Inflammatory macrophage treated with lipopolysaccharide for 1 hour (primary cell): Measurements from ENCODE around the gene RBM19.
"Not testable (repeated sequence)": the region's sequence is repeated elsewhere in the genome, so short reads cannot be mapped to it uniquely, and the experiment has no call there.

Source experiments
- DNase-seq, 2 donors: peaks; one replicate each; pipeline ENCODE4 v3.0.0-alpha.2; 2020 to 2022

Gene RBM19, protein sequence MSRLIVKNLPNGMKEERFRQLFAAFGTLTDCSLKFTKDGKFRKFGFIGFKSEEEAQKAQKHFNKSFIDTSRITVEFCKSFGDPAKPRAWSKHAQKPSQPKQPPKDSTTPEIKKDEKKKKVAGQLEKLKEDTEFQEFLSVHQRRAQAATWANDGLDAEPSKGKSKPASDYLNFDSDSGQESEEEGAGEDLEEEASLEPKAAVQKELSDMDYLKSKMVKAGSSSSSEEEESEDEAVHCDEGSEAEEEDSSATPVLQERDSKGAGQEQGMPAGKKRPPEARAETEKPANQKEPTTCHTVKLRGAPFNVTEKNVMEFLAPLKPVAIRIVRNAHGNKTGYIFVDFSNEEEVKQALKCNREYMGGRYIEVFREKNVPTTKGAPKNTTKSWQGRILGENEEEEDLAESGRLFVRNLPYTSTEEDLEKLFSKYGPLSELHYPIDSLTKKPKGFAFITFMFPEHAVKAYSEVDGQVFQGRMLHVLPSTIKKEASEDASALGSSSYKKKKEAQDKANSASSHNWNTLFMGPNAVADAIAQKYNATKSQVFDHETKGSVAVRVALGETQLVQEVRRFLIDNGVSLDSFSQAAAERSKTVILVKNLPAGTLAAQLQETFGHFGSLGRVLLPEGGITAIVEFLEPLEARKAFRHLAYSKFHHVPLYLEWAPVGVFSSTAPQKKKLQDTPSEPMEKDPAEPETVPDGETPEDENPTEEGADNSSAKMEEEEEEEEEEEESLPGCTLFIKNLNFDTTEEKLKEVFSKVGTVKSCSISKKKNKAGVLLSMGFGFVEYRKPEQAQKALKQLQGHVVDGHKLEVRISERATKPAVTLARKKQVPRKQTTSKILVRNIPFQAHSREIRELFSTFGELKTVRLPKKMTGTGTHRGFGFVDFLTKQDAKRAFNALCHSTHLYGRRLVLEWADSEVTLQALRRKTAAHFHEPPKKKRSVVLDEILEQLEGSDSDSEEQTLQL

DNA sequence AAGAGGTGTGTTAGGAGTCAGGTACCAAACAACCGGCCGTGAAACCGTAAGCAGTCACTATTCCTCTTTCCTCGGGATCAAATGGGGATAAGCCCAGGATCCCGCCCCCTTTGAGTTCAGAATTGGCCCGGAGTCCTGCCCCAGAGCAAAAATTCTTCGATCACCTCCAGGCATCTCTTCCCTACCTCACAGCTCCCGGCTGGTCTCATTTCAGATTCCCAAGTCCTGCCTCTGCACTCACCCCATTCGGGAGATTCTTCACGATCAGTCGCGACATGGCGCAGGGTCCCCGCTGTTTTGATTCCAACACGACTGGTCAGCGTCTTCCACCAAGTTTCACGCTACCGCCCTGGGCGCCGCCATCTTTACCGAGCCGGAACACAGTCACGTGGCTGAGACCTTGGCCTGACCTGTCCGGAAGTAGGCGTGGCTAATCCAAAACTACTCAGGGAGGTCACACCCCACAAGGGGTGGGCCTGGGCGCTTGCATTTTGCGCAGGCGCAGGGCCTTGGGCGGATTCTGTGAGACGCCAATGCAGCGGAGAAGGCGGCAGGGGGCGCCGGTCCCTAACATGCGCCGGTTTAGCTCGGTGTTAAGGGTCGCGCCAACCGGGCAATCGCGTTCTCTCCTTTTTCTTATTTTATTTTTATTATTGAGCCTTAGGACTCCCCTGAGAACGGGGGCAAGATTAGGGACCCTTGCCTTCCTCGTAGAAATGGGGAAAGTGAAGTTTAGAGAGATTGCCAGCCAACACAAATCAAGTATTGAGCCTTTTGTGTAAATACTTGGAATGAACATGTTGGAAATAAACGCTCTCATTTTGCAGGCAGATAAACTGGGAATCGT, at the start of gene RBM19:
RBM19 (minus strand) TSS at position 375 of the 847 bp plus-strand sequence; CDS start at position 277, 98 bp downstream.
- peak; percentile 97 to 99 for DNase-seq

- DNase-seq = no peak
Measured at GRCh38 chr12:114015851-114016250, 49.7 kb upstream of the RBM19 start.

DNA sequence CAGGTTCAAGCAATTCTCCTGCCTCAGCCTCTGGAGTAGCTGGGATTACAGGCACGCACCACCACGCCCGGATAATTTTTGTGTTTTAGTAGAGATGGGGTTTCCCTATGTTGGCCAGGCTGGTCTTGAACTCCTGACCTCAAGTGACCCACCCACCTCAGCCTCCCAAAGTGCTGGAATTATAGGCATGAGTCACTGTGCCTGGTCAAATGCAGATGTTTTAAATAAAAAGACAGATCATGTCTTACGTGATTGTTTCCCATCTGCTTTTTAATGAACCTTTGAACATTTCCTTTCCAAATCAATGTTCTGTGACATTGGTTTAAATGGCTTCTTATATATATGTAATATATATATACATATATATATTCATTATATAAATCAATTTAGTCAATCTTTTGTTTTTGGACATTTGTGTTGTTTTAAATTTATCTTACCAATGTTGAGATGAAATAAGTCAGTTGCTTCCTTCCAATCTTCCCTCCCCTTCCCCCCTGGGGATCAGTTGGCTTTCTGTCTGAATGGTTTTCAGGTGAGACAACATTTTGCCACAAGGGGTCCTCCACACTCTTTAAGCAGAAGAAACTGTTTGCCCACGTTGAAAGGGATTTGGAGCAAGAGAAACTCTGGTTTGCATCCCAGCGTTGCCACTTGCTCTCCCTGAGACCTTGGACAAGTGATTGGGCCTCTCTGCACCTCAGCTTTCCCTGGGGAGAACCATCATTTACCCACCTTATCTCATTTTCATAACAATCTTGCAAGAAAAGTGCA, 47.6 kb upstream of the RBM19 start:
- no peak for DNase-seq

DNA sequence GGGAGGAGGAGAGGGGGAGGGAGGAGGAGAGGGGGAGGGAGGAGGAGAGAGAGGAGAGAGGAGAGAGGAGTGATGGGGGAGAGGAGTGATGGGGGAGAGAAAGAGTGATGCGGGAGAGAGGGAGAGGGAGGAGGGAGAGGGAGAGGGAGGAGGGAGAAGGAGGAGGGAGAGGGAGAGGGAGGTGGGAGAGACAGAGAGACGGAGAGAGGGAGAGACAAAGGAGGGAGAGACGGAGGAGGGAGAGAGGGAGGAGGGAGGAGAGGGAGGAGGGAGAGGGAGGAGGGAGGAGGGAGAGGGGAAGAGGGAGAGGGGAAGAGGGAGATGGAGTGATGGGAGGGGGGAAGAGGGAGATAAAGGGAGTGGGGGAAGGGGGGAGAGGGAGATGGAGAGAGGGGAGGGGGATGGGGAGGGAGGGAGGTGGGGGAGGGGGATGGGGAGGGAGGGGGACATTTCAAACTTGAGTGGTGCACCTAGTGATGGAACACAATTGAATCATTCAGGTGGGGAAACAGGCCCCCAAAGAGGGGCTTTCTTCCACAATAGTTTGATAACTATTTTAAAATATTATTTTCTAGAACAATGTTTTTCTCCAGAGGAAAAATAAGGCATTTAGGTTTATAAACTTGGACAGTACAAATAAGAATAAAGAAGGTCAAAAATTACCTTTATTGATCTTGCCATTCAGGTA, 46.8 kb upstream of the RBM19 start:
- DNase-seq = no peak

GRCh38 chr12:114011711-114012110, 45.6 kb upstream of the RBM19 start:
- no peak for DNase-seq

GRCh38 chr12:114006482-114007425, 40.6 kb upstream of the RBM19 start:
- DNase-seq = no peak

DNA sequence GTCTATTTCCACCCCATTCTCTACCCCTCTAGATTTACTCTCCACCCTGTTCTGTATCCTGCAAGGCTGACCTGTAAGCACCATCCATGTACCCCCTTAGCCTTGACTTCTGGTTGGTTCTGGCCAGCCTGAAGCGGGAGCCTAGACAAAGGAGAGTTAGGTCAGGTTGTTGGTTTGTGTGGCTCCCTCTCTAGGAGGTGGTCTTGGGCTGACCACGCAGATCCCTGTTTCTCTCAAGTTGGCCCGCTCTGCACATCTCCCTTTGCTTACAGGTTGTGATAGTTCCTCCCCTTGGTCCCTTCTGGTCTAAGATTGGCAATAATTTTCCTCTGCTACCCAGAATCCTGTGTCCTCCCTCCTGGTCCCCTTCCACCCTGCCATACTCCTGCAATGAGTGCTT, 38.3 kb upstream of the RBM19 start:
- no peak for DNase-seq

GRCh38 chr12:114003286-114003685, 37.2 kb upstream of the RBM19 start:
- DNase-seq = no peak

GRCh38 chr12:114001511-114002340, 35.6 kb upstream of the RBM19 start:
- DNase-seq = no peak

DNA sequence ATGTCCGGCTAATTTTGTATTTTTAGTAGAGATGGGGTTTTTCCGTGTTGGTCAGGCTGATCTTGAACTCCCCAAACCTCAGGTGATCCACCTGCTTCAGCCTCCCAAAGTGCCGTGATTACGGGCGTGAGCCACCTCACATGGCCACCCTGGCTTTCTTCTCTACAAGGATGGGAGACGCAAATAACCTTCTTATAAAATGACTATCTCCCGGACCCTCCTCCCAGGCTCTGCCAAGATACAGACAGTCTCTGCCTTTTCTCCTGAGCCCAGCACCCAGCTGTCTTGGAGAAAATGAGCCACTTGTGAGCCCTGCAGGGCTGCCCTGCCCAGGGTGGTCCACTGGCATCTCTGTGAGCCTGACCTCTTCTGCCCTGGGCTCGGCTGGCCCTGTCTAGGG, 34.7 kb upstream of the RBM19 start:
- no peak for DNase-seq

- DNase-seq = not testable (repeated sequence)
Measured at GRCh38 chr12:114000261-114000660, 34.1 kb upstream of the RBM19 start.

DNA sequence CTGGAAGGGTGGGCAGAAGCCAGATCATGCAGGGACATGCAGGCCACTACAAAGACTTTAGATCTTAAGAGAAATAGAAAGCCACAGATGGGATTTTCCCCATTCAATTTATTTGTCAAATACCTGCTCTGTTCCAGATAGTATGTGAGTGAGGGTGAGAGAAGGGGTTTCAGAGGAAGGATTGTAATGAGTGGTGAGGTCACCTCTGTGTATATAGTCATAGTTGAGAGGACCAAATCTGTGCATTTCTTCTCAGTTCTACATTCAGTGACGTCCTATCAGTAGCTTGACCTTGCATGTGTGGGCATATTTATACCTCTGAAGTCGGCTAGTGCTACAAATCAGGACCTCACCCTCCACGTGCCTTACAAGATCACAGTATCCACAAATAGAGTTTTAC, 31.2 kb upstream of the RBM19 start:
- no peak for DNase-seq

- no peak for DNase-seq
Measured at GRCh38 chr12:113996026-113996425, 29.9 kb upstream of the RBM19 start.

GRCh38 chr12:113994051-113994450, 27.9 kb upstream of the RBM19 start:
- no peak for DNase-seq

DNA sequence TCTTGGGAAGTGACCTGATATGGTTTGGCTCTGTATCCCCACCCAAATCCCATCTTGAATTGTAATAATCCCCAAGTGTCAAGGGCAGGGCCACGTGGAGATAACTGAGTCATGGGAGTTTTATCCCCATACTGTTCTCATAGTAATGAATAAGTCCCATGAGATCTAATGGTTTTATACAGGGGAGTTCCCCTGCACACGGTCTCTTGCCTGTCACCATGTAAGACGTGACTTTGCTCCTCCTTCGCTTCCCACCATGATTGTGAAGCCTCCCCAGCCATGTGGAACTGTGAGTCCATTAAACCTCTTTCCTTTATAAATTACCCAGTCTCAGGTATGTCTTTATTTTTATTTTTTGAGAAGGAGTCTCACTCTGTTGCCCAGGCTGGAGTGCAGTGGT, 26.6 kb upstream of the RBM19 start:
- DNase-seq = not testable (repeated sequence)

DNA sequence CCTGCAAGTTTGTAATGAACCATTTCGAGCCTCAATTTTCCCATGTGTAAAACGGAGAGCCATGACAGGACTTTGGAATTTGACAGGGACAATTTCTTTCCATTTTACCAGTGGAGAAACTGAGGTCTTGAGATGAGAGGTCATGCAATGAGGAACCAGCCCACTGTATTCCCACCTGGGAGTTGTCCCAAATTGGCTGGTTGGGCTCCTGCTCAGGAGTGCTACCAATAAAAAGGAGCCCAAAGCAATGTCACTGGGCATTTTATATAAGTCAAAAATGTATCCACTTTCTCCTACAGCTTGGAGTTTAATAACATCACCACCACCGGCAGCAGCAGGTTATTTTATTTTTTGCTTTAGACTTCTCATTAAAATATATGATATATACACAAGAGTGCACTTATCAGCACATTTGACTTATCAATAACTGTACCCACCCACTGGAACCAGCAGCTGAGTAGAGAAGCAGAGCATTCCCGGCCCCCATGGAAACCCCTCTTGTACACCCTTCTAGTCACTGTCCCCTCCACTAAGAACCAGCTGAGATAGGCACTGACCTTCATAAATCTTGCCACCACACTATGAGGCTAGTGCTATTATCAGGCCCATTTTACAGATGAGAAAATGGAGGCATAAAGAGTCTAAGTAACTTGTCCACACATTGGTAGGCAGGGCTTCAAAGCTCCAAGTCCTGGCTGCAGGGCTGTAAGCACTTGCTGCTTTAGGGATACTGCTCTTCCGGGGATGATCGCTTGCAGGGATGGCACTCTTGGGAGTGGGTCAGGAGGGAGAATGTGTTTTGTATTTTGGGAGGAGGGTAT, 25.3 kb upstream of the RBM19 start:
- no peak for DNase-seq

DNA sequence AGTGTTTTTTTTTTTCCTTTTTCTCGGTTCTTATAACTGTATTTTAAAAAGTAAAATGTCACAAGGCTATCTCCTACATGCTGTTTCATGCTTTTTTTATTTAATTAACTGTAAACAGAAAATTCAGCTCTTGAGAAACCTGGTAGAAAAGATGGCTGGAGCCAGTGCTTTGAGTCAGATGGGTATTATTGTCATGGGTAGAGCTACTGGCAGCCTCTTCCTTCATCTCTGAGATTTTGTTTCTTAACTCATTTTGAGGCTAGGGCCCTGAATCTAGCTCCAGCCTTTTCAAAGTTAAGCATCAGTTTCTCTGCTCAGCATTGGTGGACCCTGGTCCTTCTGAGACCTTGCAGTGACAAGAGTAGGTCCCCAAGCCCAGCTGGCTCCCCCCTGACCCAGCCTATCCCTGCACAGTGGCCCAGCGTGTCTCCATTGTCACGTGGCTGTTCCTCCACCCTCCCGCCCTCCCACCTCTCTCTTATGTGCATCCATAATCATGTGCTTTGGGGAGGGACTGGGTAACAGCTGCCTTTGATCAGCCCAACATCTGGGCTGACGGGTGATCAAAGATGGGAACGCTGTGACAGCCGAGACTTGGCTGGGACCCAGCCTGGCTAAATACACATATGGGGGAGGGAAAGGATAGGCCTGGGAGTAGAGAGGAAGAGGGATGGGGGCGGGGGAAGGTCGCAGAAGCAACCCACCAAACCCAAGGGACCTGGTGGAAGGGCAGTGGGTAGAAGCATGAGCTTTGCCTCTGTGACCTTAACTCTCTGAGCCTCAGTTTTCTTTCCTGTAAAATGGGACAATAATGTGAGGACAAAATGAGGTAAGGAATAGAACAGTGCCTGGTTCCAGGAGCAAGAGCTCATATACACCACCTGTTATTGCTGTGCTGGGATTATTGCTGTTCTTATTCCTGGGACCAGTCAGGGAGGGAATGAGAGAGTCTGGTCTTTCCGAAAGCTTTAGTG, 24.4 kb upstream of the RBM19 start:
- no peak for DNase-seq
